ENCODE measurements around the gene CDH4. TPM values are rescaled to one million over a fixed set of nuclear protein-coding genes. Genes with fewer than 3 reads are reported as not detected.

The CDH4 gene
- total and polyA plus RNA-seq, 9 of the 15 experiments (the other 6 are each of a cell fraction or from before 2014, with no cell fraction given), result 0.04 TPM; not detected in 8

DNA sequence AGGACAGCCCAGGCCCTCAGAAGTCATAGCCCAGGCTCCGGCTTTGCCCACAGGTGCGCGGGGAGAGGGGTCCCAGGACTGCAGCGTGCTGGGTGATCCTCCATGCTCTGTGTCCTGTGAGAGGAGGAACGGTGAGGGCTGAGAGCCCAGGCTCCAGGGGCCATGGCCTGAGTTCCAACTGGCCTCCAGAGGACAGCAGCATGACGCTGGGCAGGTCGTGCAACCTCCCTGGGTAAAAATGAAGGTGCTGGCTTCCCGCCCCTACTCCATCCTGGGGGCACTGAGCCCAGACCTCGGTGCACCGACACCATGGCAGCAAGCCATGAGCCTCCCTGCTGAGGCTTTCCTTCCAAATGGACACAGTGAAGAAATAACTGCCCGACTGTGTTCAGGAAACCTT is 508.3 kb downstream of the CDH4 start (continued):
- TF ChIP-seq POLR3G (IDR thresholded peaks at IDR 0.05; ENCODE audit: extremely low read depth, insufficient read length, insufficient replicate concordance) (no peak), ZSCAN29 (IDR thresholded peaks at IDR 0.05) (no peak), ZNF561 (CRISPR knock-in tag; conservative IDR thresholded peaks at IDR 0.05) (no peak), DNMT1 (IDR thresholded peaks at IDR 0.05) (no peak), KAT2B (IDR thresholded peaks at IDR 0.05; ENCODE audit: low read depth, low read length) (no peak)

GRCh38 chr20:61760731-61761130 is 508.7 kb downstream of the CDH4 start:
- H3K9me3 ChIP-seq (replicated peaks; ENCODE audit: control insufficient read depth, insufficient read depth, low read depth, low read length), result no peaks in the 10 kb centered on the region
- no peak overlapping the region for H3K27ac ChIP-seq (ENCODE audit: extremely low read depth, low read depth, low read length)
- BruUV-seq (replicated peaks), result no TSS peak
- in situ Hi-C loops (cut with MboI), result no loop called here
- H3K79me2 ChIP-seq (ENCODE audit: control insufficient read depth, insufficient read depth, low read length), result no peaks in the 10 kb centered on the region
- no peak for TF ChIP-seq POU5F1 (IDR thresholded peaks at IDR 0.05; ENCODE audit: borderline replicate concordance, low read depth, low read length, partially characterized antibody)
- TF ChIP-seq, protein P1, sequence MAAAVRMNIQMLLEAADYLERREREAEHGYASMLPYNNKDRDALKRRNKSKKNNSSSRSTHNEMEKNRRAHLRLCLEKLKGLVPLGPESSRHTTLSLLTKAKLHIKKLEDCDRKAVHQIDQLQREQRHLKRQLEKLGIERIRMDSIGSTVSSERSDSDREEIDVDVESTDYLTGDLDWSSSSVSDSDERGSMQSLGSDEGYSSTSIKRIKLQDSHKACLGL (CRISPR knock-in tag; IDR thresholded peaks at IDR 0.05; ENCODE audit: borderline replicate concordance, poor library complexity, severe bottlenecking), result no peak
- TF ChIP-seq ATF2 (CRISPR knock-in tag; IDR thresholded peaks at IDR 0.05), result no peak
- WGBS (ENCODE audit: insufficient coverage, low coverage, missing lambda C conversion rate), result 2% methylated on average over 7 of the region's 7 CpGs
- no peak overlapping the region for H3K4me3 ChIP-seq
- no peak overlapping the region for H2AFZ ChIP-seq (ENCODE audit: low read depth, low read length)
- no peaks in the 10 kb centered on the region for H3K36me3 ChIP-seq (ENCODE audit: control insufficient read depth, insufficient read depth, low read length)
- CTCF ChIA-PET (ENCODE audit: low intra/inter-chr PET ratio), result no interaction called here
- DNase-seq (ENCODE audit: extremely low read depth in 1 of 4, low spot score in 3 of 4) (no peak), ATAC-seq (no peak), FAIRE-seq (no peak)
- H3K4me2 ChIP-seq (ENCODE audit: insufficient read depth, low read length), result no peak overlapping the region
- no peak overlapping the region for H3K9ac ChIP-seq (ENCODE audit: insufficient read depth in 1 of 2, low read depth in 2 of 2, low read length in 2 of 2)
- peaks cover 13% of the 10 kb centered on the region for H4K20me1 ChIP-seq (replicated peaks; ENCODE audit: control insufficient read depth, insufficient read depth, low read length)
- H3K27me3 ChIP-seq (ENCODE audit: control insufficient read depth in 2 of 2, insufficient read depth in 2 of 2, low read length in 2 of 2), result peaks cover 22 to 63% of the 10 kb centered on the region in 2 experiments
- H3K4me1 ChIP-seq (replicated peaks in 1 of 2; ENCODE audit: control insufficient read depth in 2 of 2, insufficient read depth in 2 of 2, low read length in 2 of 2), result no peaks in the 10 kb centered on the region
- intact Hi-C loops (cut with micrococcal nuclease), result no loop called here
- POLR2A ChIA-PET, result no interaction called here
- H3K9me1 ChIP-seq (ENCODE audit: control insufficient read depth, insufficient read depth, low read length), result no peaks in the 10 kb centered on the region
